ENCODE measurements around the gene KIN. TPM values are rescaled to one million over a fixed set of nuclear protein-coding genes. Genes with fewer than 3 reads are reported as not detected.

The KIN gene
- polyA plus RNA-seq, 1 of the 3 experiments (the other 2 are of a cell fraction): 3.2 TPM

GRCh38 chr10:7710446-7710845, 77.3 kb downstream of the KIN start (continued):
- no peak for TF ChIP-seq USF1 (IDR thresholded peaks at IDR 0.05; ENCODE audit: borderline replicate concordance, low read depth)
- no peak for TF ChIP-seq REST (IDR thresholded peaks at IDR 0.05; ENCODE audit: low read depth, low read length)
- TF ChIP-seq CHD2 (IDR thresholded peaks at IDR 0.05; ENCODE audit: low read length, partially characterized antibody): no peak
- no peak for TF ChIP-seq MAX (IDR thresholded peaks at IDR 0.05; ENCODE audit: low read depth)
- TF ChIP-seq IRF3 (IDR thresholded peaks at IDR 0.05; ENCODE audit: low read depth, low read length): no peak
- no peak for TF ChIP-seq TCF12 (IDR thresholded peaks at IDR 0.05)

- CTCF ChIA-PET: interaction anchor here (1.8 to 2.7 kb wide), 2 partner anchors 21 to 183 kb away, joined by 6 to 17 read pairs; no protein-coding TSS in a partner anchor
- H2AFZ ChIP-seq (ENCODE audit: low read depth): no peak overlapping the region
- no peaks in the 10 kb centered on the region for H4K20me1 ChIP-seq (ENCODE audit: insufficient read depth)
- no peak overlapping the region for H3K27ac ChIP-seq (ENCODE audit: low read depth in 2 of 2, low read length in 1 of 2)
- no peak overlapping the region for H3K9ac ChIP-seq
- H3K9me2 ChIP-seq: no peaks in the 10 kb centered on the region
- TF ChIP-seq TAF1 (IDR thresholded peaks at IDR 0.05; ENCODE audit: borderline replicate concordance, low read depth, low read length): no peak
- TF ChIP-seq MXI1 (IDR thresholded peaks at IDR 0.05; ENCODE audit: low read depth, low read length): no peak
- TF ChIP-seq GABPA (IDR thresholded peaks at IDR 0.05; ENCODE audit: low read depth): no peak
- no peak for DNase-seq
- no peak overlapping the region for H3K4me3 ChIP-seq (ENCODE audit: low read depth in 2 of 2, low read length in 1 of 2)
- H3K79me2 ChIP-seq (ENCODE audit: insufficient read depth): no peaks in the 10 kb centered on the region
- WGBS (ENCODE audit: low lambda C conversion rate): 62% methylated on average over 4 of the region's 4 CpGs
- POLR2A ChIA-PET: no interaction called here
- no peaks in the 10 kb centered on the region for H3K9me3 ChIP-seq
- no peaks in the 10 kb centered on the region for H3K27me3 ChIP-seq (ENCODE audit: insufficient read depth)
- no peaks in the 10 kb centered on the region for H3K4me1 ChIP-seq (ENCODE audit: control insufficient read depth in 1 of 2, insufficient read depth in 2 of 2, low read depth in 1 of 2, low read length in 1 of 2)
- no peaks in the 10 kb centered on the region for H3K36me3 ChIP-seq (replicated peaks in 1 of 2; ENCODE audit: control insufficient read depth in 1 of 2, insufficient read depth in 2 of 2, low read length in 1 of 2)
- no peaks in the 10 kb centered on the region for H3F3A ChIP-seq (replicated peaks; ENCODE audit: insufficient read depth)
- no peak overlapping the region for H3K4me2 ChIP-seq
These were observed 79.0 kb downstream of the KIN start for GRCh38 chr10:7708832-7709231.

Data from SK-N-SH (cell line).